A172 (cell line): ENCODE data around the gene MAS1L. TPM values are rescaled to one million over a fixed set of nuclear protein-coding genes. Genes with fewer than 3 reads are reported as not detected.

Experiments
- DNase-seq: peaks from one replicate; pipeline ENCODE4 v3.0.0-alpha.2; 2015; ENCODE audit warnings: low spot score
- total RNA-seq: library from RNA; depleted of rRNA; stranded (reverse); fragments of >200 nt; shearing (Covaris generic); gene quantifications from 2 replicates; pipeline ENCODE4 v1.2.3, GENCODE V29; 2014; rRNA removed

Gene MAS1L, protein sequence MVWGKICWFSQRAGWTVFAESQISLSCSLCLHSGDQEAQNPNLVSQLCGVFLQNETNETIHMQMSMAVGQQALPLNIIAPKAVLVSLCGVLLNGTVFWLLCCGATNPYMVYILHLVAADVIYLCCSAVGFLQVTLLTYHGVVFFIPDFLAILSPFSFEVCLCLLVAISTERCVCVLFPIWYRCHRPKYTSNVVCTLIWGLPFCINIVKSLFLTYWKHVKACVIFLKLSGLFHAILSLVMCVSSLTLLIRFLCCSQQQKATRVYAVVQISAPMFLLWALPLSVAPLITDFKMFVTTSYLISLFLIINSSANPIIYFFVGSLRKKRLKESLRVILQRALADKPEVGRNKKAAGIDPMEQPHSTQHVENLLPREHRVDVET
- total RNA-seq: not detected in 2 replicates

DNA sequence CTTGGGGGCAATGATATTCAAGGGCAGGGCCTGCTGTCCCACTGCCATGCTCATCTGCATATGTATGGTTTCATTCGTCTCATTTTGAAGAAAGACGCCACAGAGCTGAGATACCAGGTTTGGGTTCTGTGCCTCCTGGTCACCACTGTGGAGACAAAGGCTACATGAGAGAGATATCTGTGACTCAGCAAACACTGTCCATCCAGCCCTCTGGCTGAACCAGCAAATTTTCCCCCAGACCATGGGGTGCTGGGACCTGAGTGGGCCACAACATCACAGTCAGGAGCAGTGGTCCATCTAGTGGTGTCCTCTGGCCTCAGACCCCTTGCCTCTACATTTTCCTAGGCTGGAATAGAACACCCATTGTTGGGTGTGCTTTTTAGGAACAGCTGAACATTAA, at the start of gene MAS1L:
TSS of gene MAS1L (minus strand) at position 297 of the 400 bp plus-strand sequence. CDS start at position 243, 54 bp downstream.
- DNase-seq: no peak

DNA sequence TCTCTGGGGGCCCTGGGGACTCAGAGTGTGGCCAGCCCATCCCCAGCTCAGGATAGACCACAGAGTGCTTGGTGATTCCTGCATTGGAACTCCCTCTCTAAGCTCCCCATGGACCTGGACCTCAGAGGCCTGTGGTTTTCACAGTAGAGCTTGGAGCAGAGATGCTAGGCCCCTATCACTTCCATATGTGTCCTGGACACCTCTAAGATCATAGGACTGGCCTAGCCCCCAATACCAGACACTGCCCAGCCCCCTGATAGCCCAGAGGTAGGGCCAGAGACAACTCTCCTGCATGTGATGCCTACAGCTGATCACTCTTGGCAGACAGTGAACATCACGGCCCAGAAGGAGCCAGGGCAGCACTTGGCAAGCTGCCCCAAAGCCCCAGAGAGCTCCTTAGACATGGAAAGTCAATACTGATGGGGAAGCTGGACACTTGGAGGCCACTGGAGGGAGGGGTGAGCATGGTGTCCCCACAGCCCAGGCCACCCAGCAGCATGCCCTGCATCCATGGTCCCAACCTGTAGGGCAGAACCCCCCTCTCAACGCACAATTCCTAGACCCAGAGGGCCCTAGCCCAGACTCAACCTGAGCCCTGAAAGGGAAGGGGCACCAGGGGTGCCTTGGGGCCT, 44.7 kb upstream of the MAS1L start:
- no peak for DNase-seq

DNA sequence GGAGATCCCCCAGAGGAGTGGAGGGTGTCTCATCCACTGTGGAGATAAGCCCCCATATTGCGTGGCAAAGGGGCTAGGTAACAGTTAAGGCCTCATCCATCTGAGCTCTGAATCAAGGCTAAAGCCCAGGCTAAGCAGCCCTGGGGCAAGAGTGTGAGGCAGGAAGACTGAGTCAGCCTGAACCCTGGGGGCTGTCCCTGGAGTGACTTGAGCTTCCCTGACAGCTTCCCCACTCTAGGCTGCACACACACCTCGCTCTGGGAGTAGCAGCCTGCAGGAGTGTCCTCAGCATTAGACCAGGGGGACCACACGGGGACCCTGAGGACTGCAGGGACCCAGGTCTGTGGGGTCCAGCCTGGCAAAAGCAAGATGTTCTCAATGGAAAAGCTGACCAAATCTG, 43.9 kb upstream of the MAS1L start:
- DNase-seq: no peak

DNA sequence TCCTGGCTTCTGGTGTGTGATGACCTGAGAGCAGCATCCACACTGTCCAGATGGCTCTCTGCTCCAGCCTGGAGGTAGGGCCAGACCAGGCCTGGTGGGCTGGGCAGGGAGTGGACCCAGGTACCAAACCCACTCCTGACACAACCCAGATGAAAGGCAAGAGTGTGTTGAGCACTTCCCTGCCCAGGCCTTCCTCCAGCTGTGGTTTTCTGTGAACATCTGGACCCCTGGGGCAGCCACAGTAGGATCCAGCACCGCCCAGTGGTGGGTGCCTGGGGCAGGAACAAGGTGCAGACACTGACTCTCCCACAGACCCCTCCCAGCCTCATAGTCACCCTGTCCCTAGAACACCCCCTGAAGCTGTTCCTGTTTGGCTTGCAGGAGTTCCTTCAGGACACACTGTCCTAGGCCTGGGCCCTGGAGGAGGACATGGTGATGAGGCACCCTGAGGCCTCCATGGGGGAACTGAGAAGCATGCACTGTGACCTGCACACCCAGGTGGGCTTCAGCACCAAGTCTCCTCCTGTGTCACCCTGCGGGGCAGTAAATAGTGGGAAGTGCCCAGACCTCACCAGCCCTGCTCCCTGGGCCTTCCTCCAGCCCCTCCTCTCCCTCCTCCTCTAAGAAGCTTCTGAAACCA, 43.0 kb upstream of the MAS1L start:
- no peak for DNase-seq

DNA sequence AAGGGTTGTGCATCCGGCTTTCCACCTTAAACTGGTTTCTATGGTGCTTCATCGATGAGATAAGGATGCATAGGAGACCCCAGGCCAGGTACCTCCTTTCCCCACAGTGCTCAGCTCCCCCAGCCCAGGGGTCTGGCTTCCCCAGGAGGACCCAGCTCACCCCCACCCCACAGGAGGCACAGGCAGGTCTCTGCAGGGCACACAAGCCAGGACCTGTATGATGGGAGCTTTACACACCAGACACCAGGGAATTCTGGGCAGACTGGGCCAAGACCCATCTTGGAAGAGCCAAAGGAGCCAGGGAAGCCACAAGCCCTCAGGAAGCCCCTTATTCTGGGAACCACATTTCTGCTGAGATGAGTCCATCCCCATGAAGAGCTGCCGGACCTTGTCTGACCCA, 42.2 kb upstream of the MAS1L start:
- no peak for DNase-seq

DNA sequence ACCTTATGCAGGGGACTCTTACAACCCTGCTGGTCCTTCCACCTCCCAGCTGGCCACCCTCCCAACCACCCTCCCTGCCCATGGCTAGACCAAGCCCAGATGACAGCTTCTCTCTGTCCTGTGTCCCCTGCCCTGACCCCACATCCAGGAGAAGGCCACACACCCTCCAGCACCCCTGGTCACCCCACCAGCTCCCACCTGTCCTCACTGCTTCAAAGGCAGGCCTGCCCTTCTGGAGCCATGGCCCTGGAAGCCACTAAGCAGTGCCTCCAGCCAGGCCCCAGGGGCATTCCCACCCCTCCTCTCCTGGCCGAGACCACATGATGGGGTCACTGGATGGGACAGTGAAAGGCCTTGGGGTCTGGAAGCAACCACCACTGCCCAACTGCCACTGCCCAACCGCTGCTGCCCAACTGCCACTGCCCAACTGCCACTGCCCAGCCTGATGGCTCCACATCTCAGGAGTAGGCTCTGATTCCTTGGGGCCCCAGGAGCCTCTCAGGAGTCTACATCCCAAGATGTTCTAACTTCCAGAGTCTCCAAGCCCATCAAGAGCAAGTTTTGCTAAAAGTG, 41.3 kb upstream of the MAS1L start:
- DNase-seq: no peak

DNA sequence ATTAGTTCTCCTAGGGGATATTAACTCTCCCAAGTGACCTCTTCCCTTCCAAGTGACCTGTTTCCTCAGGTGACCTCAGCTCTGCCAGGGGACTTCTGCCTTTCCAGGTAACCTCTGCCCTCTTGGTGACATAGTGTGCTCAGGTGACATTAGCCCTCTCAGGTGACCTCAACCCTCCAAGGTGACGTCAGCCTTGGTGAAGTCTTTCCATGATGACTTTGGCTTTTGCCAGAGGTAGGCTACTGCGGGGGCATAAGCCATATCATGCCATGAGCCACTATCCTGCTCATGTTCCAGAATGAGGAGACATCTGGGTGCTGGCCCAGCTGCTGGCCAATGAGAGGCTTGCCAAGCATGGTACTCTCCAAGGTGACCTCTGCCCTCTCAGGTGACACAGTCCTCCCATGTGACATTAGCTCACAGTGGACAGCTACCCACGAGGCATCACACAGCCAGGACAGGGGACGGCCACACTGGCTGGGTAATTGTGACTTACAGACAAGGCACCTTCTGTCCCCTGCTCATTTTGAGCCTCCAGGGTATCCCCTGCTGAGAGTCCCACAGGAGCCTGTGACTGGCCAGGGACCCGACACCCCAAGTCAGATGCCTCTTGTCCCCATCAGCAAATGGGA, 40.7 kb upstream of the MAS1L start:
- DNase-seq: no peak

DNA sequence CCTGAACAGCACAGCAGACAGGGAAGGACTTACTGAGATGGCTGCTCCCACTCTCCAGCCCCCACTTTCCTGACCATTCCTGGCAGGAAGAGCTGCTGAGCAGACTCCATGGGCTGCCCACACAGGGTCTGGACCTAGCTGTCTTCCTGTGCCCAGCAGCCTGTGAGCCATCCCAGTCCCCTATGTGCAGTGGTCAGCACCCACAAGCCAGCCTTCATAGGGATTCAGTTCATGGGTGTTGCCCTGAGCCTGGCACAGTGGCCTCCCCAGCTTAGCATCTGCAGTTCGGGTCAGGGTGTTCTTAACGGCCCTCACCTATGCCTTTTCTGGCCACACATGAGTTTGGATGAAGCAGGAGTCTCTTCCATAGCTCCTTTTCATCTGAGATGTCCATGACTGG, 39.8 kb upstream of the MAS1L start:
- DNase-seq: no peak

DNA sequence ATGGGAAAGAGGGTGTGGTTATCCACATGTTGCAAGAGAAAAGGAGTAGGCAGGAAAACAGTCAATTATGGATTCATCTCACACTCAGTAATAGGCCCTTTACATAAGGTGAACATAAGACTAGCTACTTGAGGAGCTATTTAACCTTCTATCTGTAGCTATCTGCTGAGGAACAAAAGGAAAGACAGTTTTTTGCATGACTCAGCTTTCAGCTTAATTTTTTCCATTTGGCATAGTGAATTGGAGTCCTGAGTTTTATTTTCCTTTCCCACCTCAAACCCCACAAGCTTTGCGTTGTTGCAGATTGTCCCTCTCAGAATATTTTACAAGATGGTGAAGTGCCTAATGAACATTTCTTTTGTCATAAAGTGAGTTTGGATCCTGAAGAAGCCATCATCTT, 39.4 kb upstream of the MAS1L start:
- no peak for DNase-seq

DNA sequence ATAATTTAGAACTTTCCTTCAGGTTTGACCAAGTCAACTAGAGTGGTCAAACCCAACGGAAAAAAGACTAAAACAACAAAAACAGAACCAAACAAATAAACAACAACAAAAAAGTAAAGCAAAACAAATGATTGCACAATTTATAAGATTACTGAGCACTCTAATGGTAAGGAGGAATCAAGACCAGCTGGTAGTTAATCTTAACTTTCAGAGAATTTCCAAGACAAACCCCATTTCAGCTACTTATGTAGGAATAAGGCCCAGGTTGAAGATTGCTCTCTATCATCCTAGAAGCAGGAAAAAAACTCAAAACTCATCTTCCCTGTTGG, 37.5 kb upstream of the MAS1L start:
- no peak for DNase-seq

DNA sequence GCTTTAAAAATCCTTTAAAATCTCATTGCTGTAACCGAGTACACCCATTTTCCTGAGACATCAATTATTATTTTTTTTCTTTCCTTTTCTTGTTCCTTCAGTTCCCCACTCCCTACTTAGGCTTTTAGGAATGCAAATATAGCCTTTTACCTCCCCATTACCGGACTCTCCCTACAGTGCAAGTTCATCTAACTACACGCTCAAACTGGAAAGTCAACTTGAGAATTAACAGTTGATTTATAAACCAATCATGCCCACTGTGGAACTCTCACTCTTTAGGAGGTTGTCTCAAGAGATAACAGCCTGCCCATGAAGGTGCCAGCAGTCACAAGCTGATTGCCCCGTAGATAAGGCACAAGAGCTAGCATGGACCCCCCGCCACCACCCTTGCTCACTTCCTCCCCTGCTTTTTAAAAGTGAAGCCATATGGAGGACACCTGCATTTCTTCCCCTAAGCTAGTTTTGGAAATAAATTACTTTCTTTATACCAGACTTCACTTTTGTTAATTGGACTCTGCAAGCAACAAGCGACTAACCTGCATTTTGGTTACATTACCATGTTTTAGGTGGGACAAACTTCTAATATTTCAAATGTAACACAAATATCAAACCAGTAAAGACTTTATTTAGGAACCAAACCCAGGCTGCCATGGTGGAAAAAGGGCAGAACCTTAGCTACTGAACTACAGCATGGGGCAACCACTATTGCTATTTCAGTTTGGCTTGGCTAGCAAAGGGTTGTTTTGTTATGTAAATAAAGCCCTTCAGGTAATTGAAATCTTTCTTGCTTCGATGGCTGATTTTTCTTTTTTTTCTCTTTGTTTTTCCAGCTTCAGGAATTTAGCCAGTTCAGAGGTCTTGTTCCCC, 36.9 kb upstream of the MAS1L start:
- no peak for DNase-seq

DNA sequence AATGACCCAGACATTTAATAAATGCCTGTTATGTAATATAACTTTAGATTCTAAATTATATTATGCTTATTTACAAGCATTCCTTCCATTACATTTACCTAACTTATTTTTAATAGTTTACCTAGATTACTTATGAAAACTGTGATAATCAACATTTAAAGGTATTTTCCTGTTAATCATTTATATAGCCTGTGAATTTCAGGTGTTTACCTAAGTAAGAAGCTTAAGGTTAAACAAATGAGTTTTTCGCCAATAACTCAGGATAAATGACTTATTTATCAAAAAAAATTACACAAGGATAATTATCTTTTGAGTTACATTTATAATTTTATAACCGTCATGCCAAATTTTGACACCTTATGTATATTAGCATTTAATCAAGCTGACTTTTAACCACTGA, 36.3 kb upstream of the MAS1L start:
- no peak for DNase-seq

DNA sequence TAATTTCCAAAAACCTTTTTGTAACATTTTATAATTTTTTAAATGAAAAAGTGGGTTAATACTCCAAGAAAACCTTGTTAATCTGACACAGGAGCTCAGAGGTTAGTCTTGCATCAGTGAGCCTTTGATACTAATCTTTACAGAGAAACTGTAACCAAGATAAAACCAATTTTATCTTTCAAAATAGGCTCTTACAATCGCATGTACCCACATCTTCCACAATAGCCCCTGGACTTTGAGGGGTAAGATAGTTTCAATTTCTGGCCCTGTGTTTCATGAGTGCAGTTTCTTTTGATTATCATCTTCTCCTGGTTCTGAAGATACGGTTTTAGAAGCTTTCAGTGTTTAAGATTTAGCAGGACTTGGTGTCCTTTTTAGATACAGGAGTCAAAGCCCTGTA, 34.5 kb upstream of the MAS1L start:
- no peak for DNase-seq

DNA sequence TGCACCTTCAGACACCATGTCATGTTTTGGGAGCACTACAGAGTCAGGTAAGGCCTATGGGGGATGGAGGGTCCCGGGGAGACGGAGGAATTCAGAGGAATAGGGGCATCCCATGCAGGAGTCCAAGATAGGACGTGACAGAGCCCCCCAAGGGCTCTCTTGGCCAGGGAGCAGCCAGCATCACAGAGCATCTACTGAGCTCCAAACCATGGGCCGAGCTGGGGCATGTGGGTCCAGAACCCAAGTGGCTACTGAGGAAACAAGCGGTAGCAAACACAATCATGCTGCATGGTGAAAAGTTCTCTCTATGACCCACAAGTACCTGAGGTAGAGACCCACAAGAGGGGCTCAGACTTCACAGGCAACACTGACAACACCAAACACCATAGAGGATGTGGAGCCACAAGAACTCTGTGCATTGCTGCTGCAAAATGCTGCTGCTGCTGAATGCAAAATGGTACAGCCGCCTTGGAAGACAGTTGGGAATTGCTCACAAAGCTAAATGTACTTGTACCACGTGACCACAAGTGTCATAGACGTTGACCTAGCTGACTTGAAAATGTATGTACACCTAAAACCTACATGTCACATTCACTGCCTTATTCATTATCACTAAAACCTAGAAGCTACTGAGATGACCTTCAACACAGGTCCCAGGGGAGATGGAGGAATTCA, 33.4 kb upstream of the MAS1L start:
- DNase-seq: no peak

DNA sequence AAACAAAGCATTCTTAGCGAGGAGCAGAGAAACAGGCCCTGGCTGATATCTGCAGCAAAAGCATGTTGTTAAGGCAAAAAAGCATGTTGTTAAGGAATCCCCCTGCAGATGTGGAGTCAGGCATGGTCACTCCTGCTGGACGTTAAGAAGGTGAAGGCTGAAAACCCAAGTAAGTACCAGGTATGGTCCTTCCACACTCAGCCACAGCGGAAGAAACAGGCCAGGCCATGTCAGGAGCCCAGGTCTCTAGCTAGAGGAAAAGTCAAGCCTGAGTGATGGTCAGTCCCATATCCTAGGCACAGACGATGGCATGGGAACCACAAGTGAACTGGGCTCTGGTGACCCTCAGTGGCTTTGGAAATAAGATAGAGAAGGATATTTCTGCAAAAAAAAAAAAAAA, 32.5 kb upstream of the MAS1L start:
- no peak for DNase-seq

DNA sequence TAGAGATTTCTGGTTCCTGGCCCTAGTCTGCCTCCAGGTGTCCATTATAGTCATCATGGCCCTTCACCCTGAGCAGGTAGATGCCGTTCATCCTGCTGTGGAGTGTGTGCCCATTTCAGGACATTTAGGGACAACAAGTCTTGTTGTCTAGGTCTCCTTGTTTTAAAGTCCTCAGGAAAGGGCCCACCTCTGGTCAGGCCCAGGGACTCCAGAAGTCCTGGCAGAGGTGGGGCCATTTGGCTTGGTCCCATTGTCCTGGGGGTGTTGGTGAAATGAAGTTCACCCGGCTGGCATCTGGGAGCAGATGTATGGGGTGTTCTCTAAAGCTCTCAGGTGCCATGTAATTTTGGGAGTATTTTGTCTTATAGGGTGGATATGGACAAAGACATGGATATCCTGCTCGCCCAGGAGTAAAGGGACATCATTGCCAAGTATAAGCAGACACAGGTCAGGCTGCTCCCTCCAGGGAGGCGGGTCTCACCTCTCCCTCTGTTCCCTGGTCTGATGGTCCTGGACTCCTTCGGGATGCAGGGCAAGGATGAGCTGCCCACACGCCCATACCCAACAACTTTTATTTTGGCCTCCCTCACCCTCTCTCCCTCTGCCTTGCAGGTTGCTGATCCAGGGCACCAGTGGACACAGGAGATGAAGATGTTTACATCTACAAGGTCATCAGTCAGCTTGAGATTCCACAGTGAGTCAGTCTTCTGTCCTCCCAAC, 31.7 kb upstream of the MAS1L start:
- no peak for DNase-seq

DNA sequence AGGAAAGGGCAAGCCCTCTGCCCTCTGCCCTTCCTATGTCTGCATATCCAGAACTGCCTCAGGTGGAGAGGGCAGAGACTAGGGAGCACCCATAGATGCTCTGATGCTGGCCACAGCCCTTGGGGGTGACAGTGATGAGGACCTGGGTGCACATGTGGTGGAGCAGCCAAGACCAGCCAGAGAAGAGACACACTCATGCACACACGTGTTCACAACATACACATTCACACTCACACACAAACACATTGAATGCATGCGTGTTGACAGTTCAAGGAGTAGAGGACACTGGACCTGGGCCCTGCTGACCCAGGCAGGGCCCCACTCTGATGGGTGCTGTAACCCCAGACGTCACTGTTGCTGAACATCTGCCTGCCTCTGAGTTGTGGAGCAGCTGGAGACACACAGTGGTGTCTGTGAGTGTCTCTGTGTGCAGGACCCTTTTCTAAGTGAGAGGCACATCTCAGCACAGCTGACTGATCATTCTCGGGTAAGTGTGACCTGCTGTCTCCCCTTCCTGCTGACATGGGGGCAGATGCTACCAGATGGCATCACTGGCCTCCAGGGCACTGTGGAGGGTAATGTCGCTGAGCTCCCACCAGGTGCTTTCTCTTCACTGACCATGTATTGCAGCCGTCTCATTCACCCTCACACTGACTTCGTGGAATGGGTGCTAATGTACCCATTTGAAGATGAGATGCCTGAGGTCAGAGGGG, 30.1 kb upstream of the MAS1L start:
- DNase-seq: no peak

DNA sequence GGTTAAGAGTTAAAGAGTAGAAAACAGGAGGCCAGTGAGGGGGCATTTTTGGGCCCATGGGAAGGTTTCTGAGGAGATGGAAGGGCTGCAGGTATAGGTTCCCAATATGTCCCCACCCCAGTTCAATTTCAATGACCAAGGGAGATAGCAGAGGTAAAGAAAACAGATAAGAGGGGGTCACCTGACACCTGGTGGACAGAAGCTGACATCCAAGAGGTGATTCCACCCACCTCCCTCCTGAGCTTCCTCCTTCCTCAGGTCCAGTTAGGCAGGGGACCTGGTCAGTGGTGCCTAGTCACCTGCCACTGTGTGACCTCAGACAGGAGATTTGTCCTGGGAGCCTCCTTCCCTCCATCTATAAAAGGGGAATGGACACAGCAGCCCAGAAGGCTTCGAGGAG, 29.5 kb upstream of the MAS1L start:
- DNase-seq: no peak

DNA sequence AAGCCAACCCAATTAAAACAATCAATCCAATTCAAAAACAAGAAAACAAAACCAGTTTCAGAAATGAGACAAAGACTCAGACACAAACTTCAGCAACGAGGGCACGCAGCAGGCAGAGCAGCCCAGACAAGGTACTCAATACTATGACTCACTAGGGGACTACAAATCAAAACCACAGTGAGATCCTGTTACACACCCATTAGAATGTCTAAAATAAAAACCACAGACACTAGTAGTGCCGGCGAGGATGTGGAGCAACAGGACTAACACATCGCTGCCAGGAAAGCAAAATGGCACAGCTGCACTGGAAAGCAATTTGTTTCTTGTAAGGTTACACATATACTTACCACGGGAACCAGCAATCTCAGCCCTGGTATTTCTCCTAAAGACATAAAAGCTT, 28.4 kb upstream of the MAS1L start:
- peak; percentile 88 for DNase-seq
